Right renal pelvis (tissue), 4 donors: ENCODE results near the gene DIO3. TPM values are rescaled to one million over a fixed set of nuclear protein-coding genes. Genes with fewer than 3 reads are reported as not detected.

ENCODE experiments used
- DNase-seq, 4 donors: peaks; one replicate each; pipeline ENCODE4 v3.0.0-alpha.2; 2013; ENCODE audit warnings: low read depth in 4 of 4, low spot score in 3 of 4, missing footprints in 1 of 4
- polyA plus RNA-seq, 4 donors: library from polyadenylated mRNA; unstranded; fragments of 120-200 nt; gene quantifications; one replicate each; pipeline ENCODE4 v1.2.1, GENCODE V29; 2013; ENCODE audit not compliant: insufficient read length in 4 of 4

Gene DIO3
- polyA plus RNA-seq, 4 donors: 0.10 to 0.47 (median 0.13) TPM

GRCh38 chr14:101578489-101578888, 17.2 kb downstream of the DIO3 start:
- no peak for DNase-seq

- DNase-seq: no peak
Measured at GRCh38 chr14:101579372-101580080, 18.2 kb downstream of the DIO3 start.

GRCh38 chr14:101581806-101582205, 20.5 kb downstream of the DIO3 start:
- DNase-seq: no peak

- DNase-seq: no peak
Measured at GRCh38 chr14:101582294-101582693, 21.0 kb downstream of the DIO3 start.

GRCh38 chr14:101583006-101583714, 21.9 kb downstream of the DIO3 start:
- DNase-seq: no peak

GRCh38 chr14:101583715-101584054, 22.4 kb downstream of the DIO3 start:
- no peak for DNase-seq

- DNase-seq: peak; percentile 64 to 76 (median 64)
Measured at GRCh38 chr14:101584055-101584859, 23.0 kb downstream of the DIO3 start.

- DNase-seq: no peak
Measured at GRCh38 chr14:101585211-101585610, 23.9 kb downstream of the DIO3 start.

- no peak for DNase-seq
Measured at GRCh38 chr14:101586531-101587430, 25.5 kb downstream of the DIO3 start.

GRCh38 chr14:101587441-101587911, 26.2 kb downstream of the DIO3 start:
- DNase-seq: no peak

- no peak for DNase-seq
Measured at GRCh38 chr14:101588286-101588975, 27.1 kb downstream of the DIO3 start.

- no peak for DNase-seq
Measured at GRCh38 chr14:101588990-101589389, 27.7 kb downstream of the DIO3 start.

- no peak for DNase-seq
Measured at GRCh38 chr14:101589486-101590015, 28.3 kb downstream of the DIO3 start.

GRCh38 chr14:101590062-101590461, 28.8 kb downstream of the DIO3 start:
- no peak for DNase-seq

GRCh38 chr14:101590616-101591015, 29.3 kb downstream of the DIO3 start:
- no peak for DNase-seq

GRCh38 chr14:101591121-101591520, 29.8 kb downstream of the DIO3 start:
- DNase-seq: no peak

- no peak for DNase-seq
Measured at GRCh38 chr14:101591582-101591981, 30.3 kb downstream of the DIO3 start.

- no peak for DNase-seq
Measured at GRCh38 chr14:101593411-101594238, 32.3 kb downstream of the DIO3 start.
